HL-60/S4 treated with retinoic acid at 250 ng/mL for 4 days and 3 days (cell line): ENCODE results near the gene ZNF761.

Source experiments
- in situ Hi-C: fragments of 300-500 bp; cut with MboI; formaldehyde crosslinking; loops from 2 replicates; pipeline ENCODE4 v1.7.0; 2022; ENCODE audit warnings: low sequenced_read_pairs

Gene ZNF761

GRCh38 chr19:53506728-53507127 is 74.9 kb downstream of the ZNF761 start:
- in situ Hi-C loops, result no loop called here
